GM19043 (cell line): ENCODE measurements around the gene PRDM16.

Experiments used
- ATAC-seq: cut with Tn5 transposase; IDR thresholded peaks from one replicate; pipeline ENCODE4 v1.9.1; 2021; ENCODE audit warnings: low read depth; ENCODE audit not compliant: unreplicated experiment

The PRDM16 gene

DNA sequence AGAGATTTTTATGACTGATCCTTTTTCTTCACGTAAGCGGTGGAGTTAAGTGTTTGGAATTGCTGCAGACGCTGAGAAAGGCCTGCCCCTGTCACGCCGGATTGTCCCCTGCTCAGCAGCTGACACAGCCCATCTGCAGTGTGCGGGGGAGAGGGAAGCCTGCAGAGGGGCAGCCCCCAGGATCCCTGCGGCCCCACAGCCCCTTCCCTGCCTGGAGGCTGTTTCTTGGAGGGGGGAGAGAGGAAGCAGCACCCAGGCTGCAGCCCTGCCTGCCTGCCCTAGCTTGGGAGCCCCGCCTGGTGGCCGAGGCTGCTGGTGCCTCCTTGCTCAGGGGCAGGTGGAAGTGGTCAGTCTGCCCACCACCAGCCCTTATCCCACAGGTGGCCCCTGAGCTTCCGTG, 50.7 kb downstream of the PRDM16 start:
- no peak for ATAC-seq

DNA sequence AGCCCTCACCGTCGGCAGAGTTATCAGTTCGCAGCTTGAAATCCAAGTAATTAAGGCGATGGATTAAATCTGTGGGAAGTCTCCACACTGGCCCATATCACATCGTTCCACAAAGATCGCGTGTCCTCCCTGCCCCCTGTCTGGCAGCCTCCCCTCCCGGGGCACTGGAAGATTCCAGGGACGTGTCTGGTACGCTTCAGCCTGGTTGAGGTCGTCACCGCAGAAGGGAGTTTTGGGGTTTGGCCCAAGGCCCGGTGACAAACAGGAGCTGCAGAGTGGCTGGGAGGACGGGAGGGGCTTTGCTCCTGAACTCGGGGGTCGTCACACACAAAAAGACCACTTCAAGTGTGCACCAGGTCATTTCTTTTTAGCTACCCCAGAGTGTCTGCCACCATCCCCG, 51.1 kb downstream of the PRDM16 start:
- ATAC-seq: no peak

DNA sequence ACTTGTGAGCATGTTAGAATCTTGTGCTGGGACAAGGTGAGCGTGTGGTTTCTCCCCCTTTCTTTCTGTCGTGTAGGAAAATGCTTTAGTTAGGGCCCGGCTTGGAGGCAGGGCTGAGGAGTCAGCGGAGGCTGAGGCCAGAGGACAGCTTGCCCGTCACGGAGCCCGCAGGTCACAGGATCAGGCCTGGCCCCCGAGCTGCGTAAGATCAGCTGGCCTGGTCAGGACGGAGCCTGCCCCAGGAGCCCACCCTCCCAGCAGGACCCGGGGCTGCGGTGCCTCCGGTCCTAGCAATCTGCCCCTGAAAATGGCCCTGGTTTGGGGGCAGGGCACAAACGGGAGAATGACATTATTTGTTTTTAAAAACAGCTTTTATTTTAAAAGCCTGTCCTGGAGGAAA, 52.0 kb downstream of the PRDM16 start:
- no peak for ATAC-seq

DNA sequence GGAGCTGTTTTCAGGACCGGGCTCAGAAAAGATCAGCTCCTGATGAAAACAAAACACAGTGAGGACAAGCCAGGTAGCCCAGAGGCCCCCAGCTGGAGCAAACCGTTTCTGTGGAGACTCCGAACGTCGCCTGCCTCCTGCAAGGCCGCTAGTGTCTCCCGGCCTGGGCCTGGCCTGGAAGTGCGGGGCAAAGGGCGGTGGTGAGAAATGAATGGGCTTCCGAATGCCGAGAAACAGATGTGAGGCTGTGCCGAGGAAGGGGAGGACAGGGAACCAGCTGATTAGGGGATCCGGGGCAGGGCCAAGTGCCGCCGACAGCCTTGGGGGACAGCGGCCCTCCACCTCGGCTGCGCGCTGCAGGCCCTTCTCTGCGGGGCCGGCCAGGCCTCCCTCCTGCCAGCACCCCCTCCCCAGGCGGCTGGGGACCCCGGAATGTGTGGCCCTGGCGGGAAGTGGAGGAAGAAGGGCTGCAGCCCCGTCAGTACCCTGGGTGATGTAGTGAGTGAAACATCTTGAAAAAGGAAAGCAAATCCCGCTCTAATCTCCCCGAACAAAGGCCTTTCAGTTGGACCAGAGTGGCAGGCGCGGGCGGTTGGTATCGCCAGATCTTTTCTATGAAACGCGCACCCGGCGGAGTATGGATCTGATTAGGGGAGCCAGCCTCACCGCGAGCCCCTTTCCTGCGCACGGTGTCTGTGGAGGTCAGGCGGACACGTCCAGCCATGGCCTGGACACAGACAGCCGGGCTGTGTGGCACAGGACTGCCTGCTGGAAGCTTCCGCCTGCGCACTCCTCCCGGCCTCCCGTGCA, 52.6 kb downstream of the PRDM16 start:
- no peak for ATAC-seq

DNA sequence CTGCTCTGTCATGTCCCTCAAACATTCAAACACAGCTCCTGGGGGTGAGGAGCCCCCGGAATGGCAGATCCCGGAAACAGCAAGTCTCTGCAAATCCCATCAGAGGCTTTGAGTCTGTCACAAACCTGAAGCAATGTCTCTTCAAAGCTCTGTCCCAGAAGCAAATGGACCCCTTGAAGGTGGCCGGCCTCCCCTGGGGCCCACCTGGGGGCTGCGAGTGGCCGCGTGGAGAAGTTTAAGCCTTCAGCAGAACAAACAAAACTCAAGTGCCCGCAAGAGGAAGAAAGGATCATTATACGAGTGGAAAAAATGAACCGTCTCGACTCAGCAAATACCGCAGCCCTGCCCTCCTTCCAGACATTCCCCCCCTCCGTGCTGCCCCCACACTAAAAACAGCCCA, 53.3 kb downstream of the PRDM16 start:
- ATAC-seq: no peak

GRCh38 chr1:3124246-3124645, 55.2 kb downstream of the PRDM16 start:
- ATAC-seq: no peak

DNA sequence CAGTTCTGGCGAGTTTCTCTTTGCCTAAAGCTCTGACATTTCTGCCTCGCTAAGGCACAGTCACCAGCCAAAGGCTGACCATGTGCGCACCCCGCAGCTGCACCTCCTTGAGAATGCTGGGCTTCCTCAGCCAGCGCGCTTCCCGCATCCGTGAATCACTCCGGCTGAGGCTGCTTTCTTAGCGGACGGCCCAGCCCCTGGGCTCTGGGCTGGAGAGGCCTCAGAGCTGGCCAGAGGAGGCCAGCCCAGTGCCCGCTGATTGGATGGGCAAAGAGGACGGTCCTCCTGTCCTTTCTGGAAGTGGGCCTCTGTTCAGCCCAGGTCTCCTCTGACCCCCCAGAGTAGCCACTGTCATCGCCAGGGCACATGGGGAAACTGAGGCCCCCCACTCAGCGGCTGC, 56.1 kb downstream of the PRDM16 start:
- ATAC-seq: no peak

DNA sequence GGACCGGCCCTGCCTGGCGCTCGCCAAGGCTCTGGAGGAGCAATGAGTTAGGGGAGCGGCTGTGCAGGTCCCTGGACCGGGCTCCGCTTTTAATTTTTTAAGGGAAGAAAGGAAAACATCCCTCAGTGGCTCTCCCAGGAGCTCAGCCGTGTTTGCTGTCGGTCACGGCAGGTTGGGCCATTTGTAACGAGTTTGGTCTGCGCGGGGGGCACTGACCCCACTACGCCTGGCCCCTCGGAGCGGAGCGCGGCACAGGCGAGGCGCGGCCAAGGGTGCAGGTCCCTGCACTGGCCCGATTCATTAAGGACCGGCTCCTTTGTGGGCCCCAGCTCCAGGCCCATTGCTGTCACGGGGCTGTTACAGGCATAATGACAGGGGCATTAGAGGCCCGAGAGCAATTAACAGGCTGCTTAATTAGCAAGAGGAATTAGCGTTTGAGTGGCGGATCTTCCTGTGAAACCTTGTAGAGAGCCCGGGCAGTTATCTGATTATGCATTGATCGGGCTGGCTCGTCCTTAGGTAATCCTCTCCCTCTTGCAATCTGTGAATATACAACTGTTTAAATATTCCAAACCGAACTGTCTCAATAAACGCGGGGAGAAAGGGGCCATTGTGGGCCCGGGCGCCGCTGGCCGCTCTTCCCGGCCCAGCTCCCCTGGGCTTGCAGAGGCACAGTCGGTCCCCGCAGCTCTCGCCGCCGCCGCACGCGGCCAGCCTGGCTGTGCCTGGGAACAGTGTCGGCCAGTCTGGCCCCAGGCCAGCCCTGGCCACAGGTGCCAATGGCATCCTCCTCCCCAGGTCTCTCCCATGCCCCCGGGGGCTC, 56.8 kb downstream of the PRDM16 start:
- no peak for ATAC-seq

DNA sequence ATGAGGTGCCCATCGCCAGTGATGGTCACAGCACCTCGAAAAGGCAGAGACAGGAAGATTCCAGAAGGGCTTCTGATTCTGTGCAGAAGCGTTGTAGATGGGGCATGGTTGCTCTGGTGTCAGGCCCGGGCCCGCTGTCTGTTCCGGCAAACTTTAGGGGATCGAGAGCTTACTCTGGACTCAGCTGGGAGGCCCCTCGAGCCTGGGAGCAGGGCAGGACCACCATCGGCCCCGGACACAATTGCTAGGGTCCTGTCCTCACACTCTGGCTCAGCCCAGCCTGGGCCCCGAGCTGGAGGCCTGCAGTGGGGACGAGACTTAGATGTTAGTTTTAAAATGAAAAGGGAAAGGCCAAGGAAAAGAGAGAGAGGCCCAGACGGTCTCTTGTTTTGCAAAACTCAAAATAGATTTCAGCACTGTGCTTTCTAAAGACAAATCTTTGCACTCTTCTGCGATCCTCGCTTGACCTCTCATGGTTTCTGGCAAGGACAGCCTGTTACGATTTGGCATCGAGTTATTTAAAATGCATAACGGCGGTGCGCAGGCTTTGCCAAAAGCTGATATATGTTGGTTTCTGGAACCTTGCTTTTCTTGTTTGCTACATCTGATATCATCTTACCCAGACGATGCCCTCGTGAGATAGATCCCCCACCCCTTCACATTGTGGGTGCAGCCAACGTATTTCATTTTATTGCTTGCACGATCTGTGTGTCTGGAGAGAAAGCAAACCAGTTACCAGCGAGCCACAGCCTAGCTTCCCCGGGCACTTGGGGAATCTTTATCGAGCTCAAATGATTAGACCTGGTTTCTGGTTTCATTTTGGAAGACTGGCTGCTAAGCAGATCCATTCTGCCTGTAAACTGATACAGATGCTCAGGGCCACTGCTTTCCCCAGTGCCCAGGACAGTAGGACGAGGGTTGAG, 58.0 kb downstream of the PRDM16 start:
- no peak for ATAC-seq

GRCh38 chr1:3127738-3128137, 58.7 kb downstream of the PRDM16 start:
- ATAC-seq: no peak

DNA sequence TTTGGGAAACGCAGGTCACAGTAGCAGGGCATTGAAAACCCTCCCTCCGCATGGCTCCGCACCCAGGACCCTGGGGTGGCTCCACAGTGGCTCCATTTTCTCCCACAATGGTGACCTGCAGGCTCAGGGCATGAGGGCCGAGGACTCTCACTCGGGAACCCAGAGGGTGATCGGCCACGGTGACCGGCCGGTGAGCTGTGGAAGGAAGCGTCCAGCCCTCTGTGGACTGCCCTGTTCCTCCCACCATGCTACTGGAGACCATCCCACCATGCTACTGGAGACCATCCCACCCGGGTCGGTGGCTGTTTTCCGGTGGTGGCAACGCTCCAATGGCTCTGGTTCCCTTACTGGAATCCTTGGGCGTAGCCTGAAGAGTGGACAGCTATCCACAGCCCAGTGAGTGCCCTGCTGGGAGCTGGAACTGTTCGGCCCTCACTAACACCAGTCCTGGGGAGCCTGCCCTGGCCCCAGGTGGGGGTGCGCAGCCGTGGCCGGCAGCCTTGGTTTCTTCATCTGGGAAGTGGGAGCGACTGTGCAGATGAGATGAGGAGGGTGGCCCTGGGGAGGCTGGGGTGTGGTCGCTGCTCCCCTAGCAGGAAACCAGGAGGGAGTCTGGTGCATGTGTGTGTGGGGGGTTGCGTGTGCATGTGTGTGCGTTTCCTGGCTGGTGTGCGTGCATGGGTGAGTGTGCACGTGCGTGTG, 59.6 kb downstream of the PRDM16 start:
- ATAC-seq: no peak

DNA sequence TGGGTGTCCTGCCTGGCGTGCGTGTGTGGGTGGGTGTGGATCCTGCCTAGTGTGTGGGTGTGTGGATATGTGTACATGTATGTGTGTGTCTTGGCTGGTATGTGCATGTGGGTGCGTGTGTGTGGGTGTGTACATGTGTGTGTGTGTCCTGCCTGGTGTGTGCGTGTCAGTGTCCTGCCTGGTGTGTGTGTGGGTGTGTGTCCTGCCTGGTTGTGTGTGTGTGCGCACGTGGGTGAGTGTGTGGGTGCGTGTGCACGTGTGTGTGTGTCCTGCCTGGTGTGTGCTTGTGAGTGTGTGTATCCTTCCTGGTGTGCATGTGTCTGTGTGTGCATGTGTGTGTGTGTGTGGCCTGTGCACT, 60.1 kb downstream of the PRDM16 start:
- no peak for ATAC-seq

GRCh38 chr1:3130268-3130667, 61.3 kb downstream of the PRDM16 start:
- ATAC-seq: no peak

DNA sequence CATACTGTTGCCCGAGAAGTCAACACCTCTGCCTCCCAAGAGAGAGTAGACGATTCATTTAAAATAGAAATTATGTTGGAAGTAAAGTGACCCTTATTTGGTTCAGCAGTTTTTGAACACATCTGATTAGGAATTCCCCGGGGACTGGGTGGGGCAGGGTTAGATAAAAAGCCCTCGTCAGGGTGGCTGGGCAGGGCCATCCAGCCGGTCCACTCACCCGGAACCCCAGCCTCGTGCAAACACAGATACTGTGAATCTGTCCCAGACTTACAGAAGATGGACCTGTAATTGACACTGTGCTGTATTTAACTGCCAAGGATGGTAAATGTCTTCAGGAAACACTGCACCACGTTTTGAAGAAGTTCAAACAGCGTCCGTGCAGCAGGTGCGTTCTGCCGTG, 63.7 kb downstream of the PRDM16 start:
- ATAC-seq: no peak

DNA sequence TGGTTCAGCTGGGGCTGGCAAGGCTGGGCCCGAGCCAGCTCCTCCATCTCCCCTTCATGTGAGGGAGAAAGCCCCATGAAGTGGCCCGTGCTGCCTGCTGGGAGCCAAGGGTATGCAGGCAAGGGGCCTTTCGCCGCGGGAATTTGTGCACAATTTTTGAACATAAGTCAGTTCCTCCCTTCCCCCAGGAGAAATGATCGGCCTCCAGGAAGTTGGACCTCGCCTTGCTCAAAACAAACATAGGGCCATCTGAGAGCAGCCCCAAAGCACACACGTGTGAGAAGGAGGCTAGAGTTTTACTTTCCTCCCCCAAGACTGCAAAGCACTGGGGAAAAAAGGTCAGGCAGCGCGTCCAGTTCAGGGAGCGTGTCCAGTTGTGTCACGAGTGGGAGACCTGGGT, 64.7 kb downstream of the PRDM16 start:
- no peak for ATAC-seq

- ATAC-seq: no peak
Measured at GRCh38 chr1:3134381-3135072, 65.5 kb downstream of the PRDM16 start.

DNA sequence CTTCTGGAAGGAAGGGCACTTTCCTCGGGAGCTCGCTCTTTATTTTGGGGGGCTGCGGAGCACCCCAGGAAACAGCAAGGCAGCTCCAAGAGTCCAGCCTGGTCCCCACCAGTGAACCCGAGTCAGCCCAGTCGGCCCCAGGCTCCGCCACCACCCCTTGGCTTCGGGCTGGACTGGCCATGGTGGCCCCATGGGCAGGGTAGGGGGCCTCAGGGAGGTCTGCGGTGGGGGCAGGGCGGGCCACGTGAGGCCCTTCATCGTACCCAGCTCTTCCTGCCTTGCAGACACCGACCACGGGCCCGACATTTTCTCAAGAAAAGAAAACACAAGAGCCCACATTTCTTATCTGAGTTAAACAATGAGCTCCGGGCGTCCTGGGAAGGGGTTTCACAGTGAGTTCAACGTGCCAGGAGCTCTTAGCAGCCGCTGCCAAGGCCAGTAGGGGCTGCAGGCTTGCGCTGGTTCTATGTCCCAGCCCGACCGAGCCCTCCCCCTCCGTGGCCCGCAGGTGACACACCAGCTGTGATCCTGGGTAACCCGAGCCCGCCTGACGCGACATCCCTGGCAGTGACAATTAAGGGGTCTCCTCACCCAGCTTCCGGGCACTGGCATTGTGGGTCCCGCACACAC, 66.2 kb downstream of the PRDM16 start:
- ATAC-seq: no peak

- ATAC-seq: no peak
Measured at GRCh38 chr1:3135744-3136455, 66.9 kb downstream of the PRDM16 start.

GRCh38 chr1:3136532-3136931, 67.5 kb downstream of the PRDM16 start:
- no peak for ATAC-seq
